ENCODE results near the gene PPP2R5C.

DNA sequence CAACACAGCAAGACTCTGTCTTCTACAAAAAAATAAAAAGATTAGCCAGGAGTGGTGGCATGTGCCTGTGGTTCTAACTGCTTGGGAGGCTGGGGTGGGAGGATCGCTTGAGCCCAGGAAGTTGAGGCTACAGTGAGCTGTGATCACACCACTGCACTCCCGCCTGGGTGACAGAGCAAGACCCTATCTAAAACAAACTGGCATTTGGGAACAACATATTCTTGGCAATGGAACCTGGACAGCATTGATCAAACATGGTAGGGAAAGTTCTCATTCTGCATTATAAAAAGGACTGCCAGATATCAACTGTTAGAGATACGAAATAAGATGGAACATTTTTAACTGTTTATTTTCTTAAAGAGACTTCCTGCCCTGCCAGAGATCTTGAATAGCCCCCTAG lies 81.5 kb downstream of the PPP2R5C start:
- TF ChIP-seq, protein P1, sequence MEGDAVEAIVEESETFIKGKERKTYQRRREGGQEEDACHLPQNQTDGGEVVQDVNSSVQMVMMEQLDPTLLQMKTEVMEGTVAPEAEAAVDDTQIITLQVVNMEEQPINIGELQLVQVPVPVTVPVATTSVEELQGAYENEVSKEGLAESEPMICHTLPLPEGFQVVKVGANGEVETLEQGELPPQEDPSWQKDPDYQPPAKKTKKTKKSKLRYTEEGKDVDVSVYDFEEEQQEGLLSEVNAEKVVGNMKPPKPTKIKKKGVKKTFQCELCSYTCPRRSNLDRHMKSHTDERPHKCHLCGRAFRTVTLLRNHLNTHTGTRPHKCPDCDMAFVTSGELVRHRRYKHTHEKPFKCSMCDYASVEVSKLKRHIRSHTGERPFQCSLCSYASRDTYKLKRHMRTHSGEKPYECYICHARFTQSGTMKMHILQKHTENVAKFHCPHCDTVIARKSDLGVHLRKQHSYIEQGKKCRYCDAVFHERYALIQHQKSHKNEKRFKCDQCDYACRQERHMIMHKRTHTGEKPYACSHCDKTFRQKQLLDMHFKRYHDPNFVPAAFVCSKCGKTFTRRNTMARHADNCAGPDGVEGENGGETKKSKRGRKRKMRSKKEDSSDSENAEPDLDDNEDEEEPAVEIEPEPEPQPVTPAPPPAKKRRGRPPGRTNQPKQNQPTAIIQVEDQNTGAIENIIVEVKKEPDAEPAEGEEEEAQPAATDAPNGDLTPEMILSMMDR (IDR thresholded peaks at IDR 0.05; ENCODE audit: extremely low read depth in 1 of 2, insufficient read depth in 1 of 2, low read depth in 1 of 2, low read length in 2 of 2) = no peak
- TF ChIP-seq POLR2A (IDR thresholded peaks at IDR 0.05; ENCODE audit: low read depth, low read length) = no peak
- TF ChIP-seq JUN (IDR thresholded peaks at IDR 0.05; ENCODE audit: borderline replicate concordance, insufficient read depth, insufficient read length, low read depth) = no peak
- TF ChIP-seq MYC (IDR thresholded peaks at IDR 0.05; ENCODE audit: low read depth, low read length) = no peak
- no peak for TF ChIP-seq EZH2 (IDR thresholded peaks at IDR 0.05; ENCODE audit: borderline replicate concordance, low read depth, low read length, severe bottlenecking)
- TF ChIP-seq, protein P2, sequence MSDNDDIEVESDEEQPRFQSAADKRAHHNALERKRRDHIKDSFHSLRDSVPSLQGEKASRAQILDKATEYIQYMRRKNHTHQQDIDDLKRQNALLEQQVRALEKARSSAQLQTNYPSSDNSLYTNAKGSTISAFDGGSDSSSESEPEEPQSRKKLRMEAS (IDR thresholded peaks at IDR 0.05; ENCODE audit: insufficient read depth, insufficient read length) = no peak
- TF ChIP-seq FOS (IDR thresholded peaks at IDR 0.05; ENCODE audit: borderline replicate concordance, insufficient read depth, low read length) = no peak
- TF ChIP-seq POLR2AphosphoS5 (IDR thresholded peaks at IDR 0.05; ENCODE audit: insufficient read depth, low read depth, low read length) = no peak
